ENCODE measurements around the gene NIM1K.
"Not testable (repeated sequence)": the region's sequence is repeated elsewhere in the genome, so short reads cannot be mapped to it uniquely, and the experiment has no call there.

The NIM1K gene

DNA sequence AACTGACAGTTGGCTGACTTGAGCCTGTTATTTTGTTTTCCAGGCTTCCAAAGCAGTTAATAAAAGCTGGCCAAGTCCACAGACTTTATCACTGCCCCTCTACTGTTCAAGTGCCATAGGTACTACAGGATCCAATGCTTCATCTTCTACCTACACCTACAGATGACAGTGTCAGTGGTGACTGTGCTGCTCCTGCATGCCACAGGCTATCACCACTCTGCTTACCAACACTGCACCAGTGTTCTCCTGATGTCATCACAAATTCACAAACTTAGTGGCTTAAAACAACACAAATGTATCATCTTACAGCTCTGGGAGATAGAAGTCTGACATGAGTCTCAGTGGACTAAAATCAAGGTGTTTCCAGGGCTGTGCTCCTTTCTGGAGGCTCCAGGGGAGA is 94.6 kb downstream of the NIM1K start:
- DNase-seq: no peak

- no peak for DNase-seq
Observed at GRCh38 chr5:43287493-43287892, 95.5 kb downstream of the NIM1K start.

GRCh38 chr5:43288269-43288831 is 96.3 kb downstream of the NIM1K start:
- no peak for DNase-seq

GRCh38 chr5:43290726-43291125 is 98.7 kb downstream of the NIM1K start:
- DNase-seq: no peak

DNA sequence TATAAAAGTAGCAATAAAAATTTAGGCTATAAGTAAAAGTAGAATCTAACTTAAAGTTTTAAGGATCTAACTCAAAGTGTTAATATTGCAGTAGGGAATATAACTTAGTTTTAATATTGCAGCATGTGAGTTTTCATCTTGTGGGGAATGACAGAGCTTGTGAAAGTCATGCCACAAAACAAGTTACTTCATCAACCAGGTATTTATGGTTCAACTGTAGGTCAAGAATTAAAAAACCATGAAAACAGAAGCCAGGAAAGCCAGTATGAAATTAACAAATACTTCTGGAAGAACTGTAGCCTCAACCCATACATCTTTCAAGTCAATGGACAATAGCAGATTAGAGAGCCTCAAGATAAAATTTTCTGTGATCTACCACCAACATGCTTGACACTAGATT is 102.2 kb downstream of the NIM1K start:
- no peak for DNase-seq

DNA sequence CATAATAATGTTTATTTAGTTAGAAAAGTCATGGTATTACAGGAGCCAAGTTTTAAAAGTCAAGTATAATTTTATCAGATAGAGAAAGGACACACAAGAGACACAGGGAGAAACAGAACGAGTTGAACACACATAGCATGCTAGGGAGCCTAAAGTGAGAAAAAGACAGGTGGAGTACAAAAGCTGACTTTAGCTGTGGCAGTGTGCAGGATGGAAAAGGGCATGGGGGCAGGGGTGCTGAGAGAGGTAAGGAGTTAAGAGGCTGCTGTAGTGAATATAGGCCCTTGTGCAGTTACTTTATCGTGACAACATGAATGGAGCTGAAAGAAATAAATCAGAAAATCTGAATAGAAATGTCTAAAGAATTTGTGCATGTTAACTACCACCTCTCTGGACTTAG is 103.2 kb downstream of the NIM1K start:
- no peak for DNase-seq

DNA sequence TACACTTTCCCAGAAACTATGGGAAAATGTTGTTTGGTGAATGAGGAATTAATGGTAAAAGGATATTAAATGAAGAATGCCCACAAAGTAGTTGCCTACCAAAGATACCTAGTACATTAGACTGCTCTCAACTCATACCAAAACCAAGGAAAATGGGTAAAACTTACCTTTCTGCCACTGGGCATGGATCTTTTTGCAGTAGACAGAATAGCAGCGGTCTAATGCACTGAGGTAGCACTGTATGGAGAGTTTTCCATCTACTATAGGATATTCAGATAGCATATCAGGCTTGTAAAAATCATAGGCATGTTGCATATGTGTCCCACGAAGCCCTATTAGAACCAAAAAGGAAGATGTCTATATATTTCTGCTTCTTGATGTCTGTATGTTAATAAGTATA is 104.8 kb downstream of the NIM1K start:
- DNase-seq: no peak

DNA sequence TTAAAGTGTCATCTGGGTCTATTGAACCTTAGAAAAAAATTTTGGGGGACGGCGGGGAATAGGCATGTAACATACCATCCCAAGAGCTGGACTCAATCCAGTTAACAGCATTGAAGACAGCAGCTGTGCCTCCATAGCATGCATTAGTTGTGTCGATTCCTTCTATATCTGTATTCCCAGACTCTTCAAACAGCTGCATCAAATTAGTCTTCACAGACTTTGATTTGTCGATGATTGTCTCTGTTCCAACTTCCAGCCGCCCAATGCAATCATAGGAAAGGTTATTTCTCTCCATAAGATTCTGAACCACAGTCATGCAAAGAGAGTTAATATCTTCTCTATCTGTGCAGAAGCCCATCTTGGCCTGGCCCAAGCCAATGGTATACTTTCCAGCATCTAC is 106.4 kb downstream of the NIM1K start:
- no peak for DNase-seq

DNA sequence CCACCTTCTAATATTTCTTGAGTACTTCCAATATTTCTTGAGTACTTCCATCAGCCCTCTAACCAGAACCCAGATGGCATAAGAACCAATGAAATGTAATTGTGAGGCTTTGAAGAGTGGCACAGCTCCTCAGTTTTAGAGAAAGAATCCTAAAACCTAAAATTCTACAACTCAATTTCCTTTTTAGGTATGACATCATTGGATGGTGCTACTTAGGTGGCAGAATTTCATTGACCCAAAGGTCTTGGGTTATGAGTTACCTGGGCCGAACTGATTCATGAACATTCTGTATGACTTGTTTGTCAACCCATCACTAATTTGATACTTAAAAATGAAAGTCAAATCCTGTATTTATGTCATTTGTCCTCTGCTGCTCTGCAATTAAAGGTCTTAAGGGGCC is 108.1 kb downstream of the NIM1K start:
- no peak for DNase-seq

DNA sequence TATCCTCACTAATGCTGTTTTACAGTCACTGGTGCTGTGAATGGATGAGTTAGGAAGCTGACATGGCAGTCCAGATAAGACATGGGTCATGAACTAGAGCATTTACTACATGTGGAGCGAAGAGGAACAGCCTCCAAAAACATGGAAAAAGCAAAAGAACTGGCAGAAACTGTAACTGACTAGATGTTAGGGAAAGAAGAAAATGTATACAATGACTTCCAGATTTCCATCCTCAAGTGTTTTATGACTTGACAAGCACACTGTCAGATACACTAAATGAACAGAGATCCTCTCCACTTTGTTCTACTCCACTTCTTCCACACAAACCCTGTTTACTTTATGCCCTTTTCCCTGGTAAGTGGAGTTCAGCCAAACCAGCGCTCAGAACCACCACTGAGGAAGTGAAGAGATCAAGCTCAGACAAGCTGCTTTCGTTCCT is 109.6 kb downstream of the NIM1K start:
- no peak for DNase-seq

DNA sequence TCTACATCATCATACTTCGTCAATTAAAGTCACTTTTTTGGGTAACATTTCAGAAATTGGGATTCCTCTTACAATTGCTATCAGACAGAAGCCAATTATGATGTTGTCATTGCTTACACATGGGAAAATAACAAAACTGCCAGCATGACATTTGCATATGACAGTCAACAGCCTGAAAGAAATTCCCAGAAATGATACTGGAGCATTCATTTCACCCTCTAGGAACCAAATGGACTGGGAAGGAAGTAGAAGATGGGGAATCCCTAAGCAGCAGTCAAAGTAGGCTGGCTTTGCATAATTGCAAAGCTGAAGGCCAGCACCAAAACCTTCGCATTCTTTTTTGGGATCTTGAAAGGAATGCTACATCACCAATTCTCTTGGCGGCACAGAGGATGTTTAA is 110.5 kb downstream of the NIM1K start:
- DNase-seq: no peak

DNA sequence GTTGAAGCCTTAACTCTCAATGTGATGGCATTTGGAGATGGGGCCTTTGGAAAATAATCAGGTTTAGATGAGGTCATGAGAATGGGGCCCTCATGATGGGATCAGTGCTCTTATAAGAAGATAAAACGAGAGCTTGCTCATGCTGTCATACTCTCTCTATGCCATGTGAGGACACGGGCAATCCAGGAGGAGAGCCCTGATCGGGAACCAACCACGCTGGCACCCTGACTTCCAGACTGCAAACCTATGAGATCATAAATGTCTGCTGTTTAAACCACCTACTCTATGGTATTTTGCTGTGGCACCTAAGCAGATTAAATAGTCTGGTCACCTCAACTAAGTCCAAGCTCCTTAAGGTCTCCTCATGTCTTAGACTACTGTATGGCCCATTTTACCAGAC is 111.2 kb downstream of the NIM1K start:
- DNase-seq: no peak

GRCh38 chr5:43304525-43304924 is 112.5 kb downstream of the NIM1K start:
- DNase-seq: no peak

DNA sequence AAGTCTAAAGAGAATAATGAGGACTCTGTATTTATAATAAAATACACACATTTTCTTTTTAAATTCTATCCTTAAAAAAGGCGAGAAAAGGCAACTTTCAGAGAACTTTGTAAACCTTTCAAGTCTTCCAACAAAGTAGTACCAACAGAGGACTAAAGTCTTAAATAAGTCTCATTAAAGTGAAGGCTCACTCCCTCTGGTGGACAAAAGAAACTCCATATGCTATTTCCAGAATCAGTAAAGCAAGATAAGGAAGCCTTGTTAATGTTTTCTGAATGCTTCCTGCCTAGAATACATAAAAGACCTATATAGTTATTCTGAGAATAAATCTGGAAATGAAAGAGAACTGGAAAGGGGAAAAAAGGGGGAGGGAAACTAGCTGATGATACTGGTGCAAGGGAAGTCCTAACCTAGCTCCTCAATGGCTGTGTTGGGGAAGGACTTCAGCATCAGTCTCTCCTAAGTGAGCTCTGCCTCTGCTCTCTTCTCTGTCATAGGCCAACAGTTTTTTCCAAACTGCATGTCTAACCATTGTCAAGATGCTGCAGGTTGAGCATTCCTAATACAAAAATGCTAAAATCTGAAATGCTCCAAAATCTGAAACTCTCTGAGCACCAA is 114.0 kb downstream of the NIM1K start:
- peak; percentile 91 for DNase-seq

GRCh38 chr5:43306954-43307353 is 114.9 kb downstream of the NIM1K start:
- DNase-seq: not testable (repeated sequence)

GRCh38 chr5:43309122-43309521 is 117.1 kb downstream of the NIM1K start:
- no peak for DNase-seq

GRCh38 chr5:43309637-43310036 is 117.6 kb downstream of the NIM1K start:
- DNase-seq: no peak

DNA sequence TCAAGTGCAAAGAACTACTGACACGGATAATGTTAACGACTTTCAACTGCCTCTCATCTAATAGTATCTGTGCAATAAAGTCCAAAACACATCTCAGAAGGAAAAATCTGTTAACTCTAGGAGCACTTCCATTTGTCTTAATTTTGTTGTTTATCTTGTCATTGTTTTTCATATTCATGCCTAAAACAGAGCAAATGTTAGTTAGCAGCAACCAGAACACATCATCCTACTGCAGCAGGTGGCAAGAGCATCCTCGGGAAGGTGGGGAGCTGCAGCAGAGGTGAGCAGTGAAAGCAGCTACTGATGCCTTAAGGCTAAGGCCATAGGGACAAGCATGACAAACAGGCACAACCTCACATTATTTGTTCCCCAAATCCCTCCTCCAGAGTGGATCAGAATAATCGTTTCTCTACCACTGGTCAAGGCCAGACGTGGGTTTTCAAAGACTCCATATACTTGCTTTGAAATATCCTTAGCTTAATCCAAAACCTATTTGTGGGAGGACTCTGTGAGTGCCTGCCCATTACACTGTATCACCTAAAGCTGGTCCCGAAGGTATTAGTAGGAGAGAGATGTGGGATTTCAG is 120.1 kb downstream of the NIM1K start:
- no peak for DNase-seq

DNA sequence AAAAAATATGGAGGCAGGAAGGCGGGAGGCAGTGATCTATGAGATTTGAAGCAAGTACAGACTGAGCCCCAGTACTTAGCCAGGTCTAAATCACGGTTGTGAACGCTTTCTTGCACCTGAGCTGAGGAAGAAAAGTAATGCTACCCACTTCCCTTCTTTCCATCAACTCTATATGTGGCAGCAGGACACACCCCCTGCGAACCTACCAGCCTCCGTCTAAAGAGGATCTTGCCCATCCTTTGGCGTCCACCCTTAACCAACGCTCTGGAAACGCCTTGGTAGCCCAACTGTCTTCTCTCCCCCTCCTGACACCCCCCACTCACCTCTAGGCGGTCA is 120.6 kb downstream of the NIM1K start:
- peak; percentile 75 for DNase-seq

DNA sequence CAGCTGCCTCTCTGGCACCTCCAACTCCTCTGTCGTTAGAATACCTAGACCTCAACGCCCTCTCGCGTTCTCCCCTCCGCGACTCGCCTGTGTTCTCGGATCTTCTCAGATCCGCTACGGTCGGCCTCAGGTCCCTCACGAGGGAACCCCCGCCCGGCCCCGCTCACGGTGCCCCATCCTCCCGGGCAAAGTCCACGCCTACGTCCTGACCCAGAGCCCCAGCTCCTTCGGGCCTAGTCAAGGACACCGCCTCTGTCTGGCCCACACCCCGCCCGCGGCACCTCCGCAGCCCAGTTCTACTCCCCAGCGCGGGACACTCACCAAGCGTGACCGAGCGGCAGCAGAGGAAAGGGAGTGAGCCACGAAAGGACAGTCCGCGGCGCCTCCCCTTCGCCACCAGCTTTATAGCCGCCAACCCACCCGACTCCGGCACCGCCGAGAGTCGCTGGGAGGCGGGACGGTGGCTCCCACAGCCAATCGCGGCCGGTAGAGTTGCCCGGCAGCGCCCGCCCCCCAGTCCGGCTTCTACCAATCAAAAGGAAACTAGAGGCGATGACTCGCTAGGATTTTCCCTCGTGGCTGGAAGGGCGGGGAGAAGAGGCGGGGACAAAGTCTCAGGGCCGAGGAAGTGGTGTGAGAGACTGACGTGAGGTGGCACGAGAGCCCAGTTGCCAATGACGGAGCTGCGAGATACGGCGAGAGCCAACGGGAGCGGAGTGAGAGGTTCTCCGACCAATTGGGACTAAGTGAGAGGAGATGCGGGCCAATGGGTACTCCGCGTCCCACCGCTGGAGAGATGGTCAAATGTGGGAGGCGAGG is 121.2 kb downstream of the NIM1K start, which contains the start of gene HMGCS1:
TSS of gene HMGCS1 (minus strand) at position 378 of the 819 bp plus-strand sequence. CDS start 14,447 bp downstream, outside the sequence.
- peak; percentile 100 for DNase-seq

DNA sequence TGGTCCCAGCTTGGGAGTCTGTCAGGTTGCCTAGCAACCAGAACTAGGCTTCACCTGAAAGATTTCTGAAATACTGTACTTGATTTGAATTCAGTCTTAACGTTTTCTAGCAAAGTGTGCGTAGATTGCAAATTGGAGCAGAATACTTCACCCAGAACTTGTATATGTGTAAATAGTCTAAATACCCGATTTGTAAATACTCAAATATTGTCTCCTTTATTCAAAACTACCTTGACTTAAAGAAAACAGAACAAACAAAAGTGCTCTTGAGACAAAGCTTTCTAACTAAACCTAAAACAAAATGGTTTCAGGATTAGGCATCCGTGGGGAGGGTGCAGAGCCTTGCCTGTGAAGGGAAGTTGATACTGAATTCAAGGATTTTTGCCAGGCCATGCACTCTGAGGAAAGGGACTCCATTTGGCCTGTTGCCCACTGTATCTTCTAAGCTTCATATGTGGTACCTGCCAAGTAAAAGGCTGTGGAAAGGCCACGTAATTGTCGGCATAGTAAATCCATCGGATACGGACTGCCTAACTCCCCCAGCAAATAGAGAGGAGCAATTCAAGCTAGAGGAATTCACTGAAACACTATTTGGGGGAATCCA is 121.9 kb downstream of the NIM1K start:
- peak; percentile 42 for DNase-seq

GRCh38 chr5:43314724-43315123 is 122.7 kb downstream of the NIM1K start:
- DNase-seq: no peak

- no peak for DNase-seq
Observed at GRCh38 chr5:43315263-43315662, 123.2 kb downstream of the NIM1K start.
